Endothelial cell of umbilical vein (primary cell): ENCODE measurements around the gene CD37. TPM values are rescaled to one million over a fixed set of nuclear protein-coding genes. Genes with fewer than 3 reads are reported as not detected.

Experiments
- BruUV-seq: library from RNA; stranded (reverse); fragments of 400-500 nt; replicated peaks from 2 replicates; lab custom pipeline; 2021; lab: Mats Ljungman, UMichigan
- CTCF ChIA-PET: fragments of 300-600, 350-600 bp; sonication (Branson Sonifier 250); formaldehyde crosslinking; loops from one replicate; lab custom pipeline; 2021; ENCODE audit warnings: antibody characterized with exemption, inconsistent platforms; lab: Charles Lee
- POLR2A ChIA-PET: fragments of 300-600, 350-600 bp; sonication (Branson Sonifier 250); formaldehyde crosslinking; loops from one replicate; lab custom pipeline; 2021; ENCODE audit warnings: antibody characterized with exemption, inconsistent platforms; lab: Charles Lee
- DNase-seq: peaks from one replicate; pipeline ENCODE4 v3.0.0-alpha.2; 2011; ENCODE audit warnings: low read depth, low spot score
- FAIRE-seq: peaks from 2 replicates; lab custom pipeline; 2011; peaks lifted over from hg19 to GRCh38; lab: Jason Lieb, UNC
- H2AFZ ChIP-seq: 2 replicates; pipeline ENCODE4 v1.6.0; 2012; ENCODE audit warnings: low read depth, low read length, control low read depth, inconsistent platforms
- H3K27ac ChIP-seq: 2 replicates; pipeline ENCODE4 v1.5.1; 2011; ENCODE audit warnings: low read depth, mild to moderate bottlenecking, control low read depth, low read length, moderate library complexity; ENCODE audit not compliant: insufficient read depth
- H3K27me3 ChIP-seq, 2 experiments: 2 replicates each; pipeline versions ENCODE4 v1.6.0 to v1.6.1; 2011; ENCODE audit warnings: low read length in 2 of 2, mixed read lengths in 1 of 2; ENCODE audit not compliant: control insufficient read depth in 2 of 2, insufficient read depth in 2 of 2
- H3K36me3 ChIP-seq, 2 experiments: 2 replicates in 1 of 2; 3 replicates in 1 of 2; pipeline ENCODE4 v1.5.1; 2011; ENCODE audit warnings: low read length in 2 of 2, mild to moderate bottlenecking in 1 of 2, moderate library complexity in 1 of 2; ENCODE audit not compliant: control insufficient read depth in 2 of 2, insufficient read depth in 2 of 2; ENCODE audit errors: extremely low read depth in 1 of 2
- H3K4me1 ChIP-seq: 3 replicates; pipeline ENCODE4 v1.5.1; 2011; ENCODE audit warnings: mild to moderate bottlenecking, low read length; ENCODE audit not compliant: control insufficient read depth, insufficient read depth; ENCODE audit errors: extremely low read depth
- H3K4me2 ChIP-seq: 2 replicates; pipeline ENCODE4 v1.6.1; 2011; ENCODE audit warnings: low read length, control low read depth, mixed read lengths; ENCODE audit not compliant: insufficient read depth
- H3K4me3 ChIP-seq, 3 experiments: fragments of 200-600 bp in 1 of 3; sonication (generic), shearing (Covaris generic) in 1 of 3; replicated peaks in 1 of 3; 2 replicates each; pipeline ENCODE4 v1.5.1; 2011 to 2016; ENCODE audit warnings: control low read depth in 3 of 3, low read length in 3 of 3, mild to moderate bottlenecking in 2 of 3, inconsistent platforms in 1 of 3, low read depth in 1 of 3, moderate library complexity in 1 of 3; ENCODE audit not compliant: insufficient read depth in 1 of 3
- H3K79me2 ChIP-seq: 2 replicates; pipeline ENCODE4 v1.6.0; 2012; ENCODE audit warnings: low read length, inconsistent platforms; ENCODE audit not compliant: control insufficient read depth, insufficient read depth
- H3K9ac ChIP-seq: replicated peaks from 2 replicates; pipeline ENCODE3; 2011; ENCODE audit warnings: low read length, control low read depth; ENCODE audit not compliant: insufficient read depth; ENCODE audit errors: extremely low read depth
- H3K9me1 ChIP-seq: replicated peaks from 3 replicates; pipeline ENCODE4 v1.6.0; 2011; ENCODE audit warnings: mild to moderate bottlenecking, low read length; ENCODE audit not compliant: control insufficient read depth, insufficient read depth; ENCODE audit errors: extremely low read depth
- H3K9me3 ChIP-seq: replicated peaks from 2 replicates; pipeline ENCODE4 v1.5.1; 2012; ENCODE audit warnings: low read length, inconsistent platforms; ENCODE audit not compliant: control insufficient read depth, insufficient read depth
- H4K20me1 ChIP-seq: replicated peaks from 2 replicates; pipeline ENCODE3; 2011; ENCODE audit warnings: mild to moderate bottlenecking, low read length; ENCODE audit not compliant: control insufficient read depth, insufficient read depth; ENCODE audit errors: extremely low read depth
- EZH2 ChIP-seq: IDR thresholded peaks from 2 replicates; pipeline ENCODE4 v1.6.1; 2012; ENCODE audit warnings: borderline replicate concordance, low read depth, mild to moderate bottlenecking, moderate library complexity, low read length, inconsistent platforms; ENCODE audit not compliant: severe bottlenecking
- FOS ChIP-seq: IDR thresholded peaks from 2 replicates; pipeline ENCODE4 v1.6.1; 2011; ENCODE audit warnings: mild to moderate bottlenecking, low read length, moderate library complexity, borderline replicate concordance; ENCODE audit not compliant: insufficient read depth
- GATA2 ChIP-seq: IDR thresholded peaks from 2 replicates; pipeline ENCODE4 v1.7.0; 2011; ENCODE audit warnings: low read depth, mild to moderate bottlenecking, moderate library complexity, mixed read lengths, low read length; ENCODE audit not compliant: insufficient read length, insufficient read depth
- JUN ChIP-seq: IDR thresholded peaks from 2 replicates; pipeline ENCODE4 v1.6.1; 2011; ENCODE audit warnings: borderline replicate concordance, low read depth; ENCODE audit not compliant: insufficient read length, insufficient read depth
- MYC ChIP-seq: IDR thresholded peaks from one replicate; pipeline ENCODE4 v1.6.1; 2011; ENCODE audit warnings: mild to moderate bottlenecking, low read depth, low read length
- POLR2A ChIP-seq: IDR thresholded peaks from 2 replicates; pipeline ENCODE4 v1.6.1; 2012; ENCODE audit warnings: low read depth, mild to moderate bottlenecking, control low read depth, low read length
- POLR2AphosphoS5 ChIP-seq: IDR thresholded peaks from 2 replicates; pipeline ENCODE4 v1.6.1; 2012; ENCODE audit warnings: low read depth, mild to moderate bottlenecking, control low read depth, low read length, moderate library complexity; ENCODE audit not compliant: insufficient read depth
- dilution Hi-C: fragments of 300-500 bp; cut with MboI; formaldehyde crosslinking; loops from one replicate; pipeline ENCODE4 v1.15.0; 2019; ENCODE audit warnings: low sequenced_read_pairs; ENCODE audit not compliant: extremely low pct_ligation_motif_present
- intact Hi-C: fragments of 100-400 bp; cut with micrococcal nuclease; formaldehyde crosslinking; loops from one replicate; pipeline ENCODE4 v1.10.0; 2022
- polyA plus RNA-seq, 4 experiments: library from polyadenylated mRNA; depleted of rRNA in 3 of 4; stranded (reverse) in 3 of 4; unstranded in 1 of 4; fragments of >200 nt; gene quantifications; 2 replicates each; pipeline versions ENCODE4 v1.2.1 to v1.2.3, GENCODE V29; 2011 to 2012; ENCODE audit warnings: missing spikeins in 1 of 4
- total RNA-seq: library from RNA; stranded (reverse); gene quantifications from 2 replicates; pipeline ENCODE4 v1.2.3, GENCODE V29; 2021
- TF ChIP-seq, protein P1 (sequence below): IDR thresholded peaks from 2 replicates; pipeline ENCODE4 v1.6.1; 2011; ENCODE audit not compliant: insufficient read depth, insufficient read length
- TF ChIP-seq, protein P2 (sequence below), 2 donors: IDR thresholded peaks; 1 replicate in 1 of 2; 2 replicates in 1 of 2; pipeline ENCODE4 v1.5.1; 2011; ENCODE audit warnings: low read length in 2 of 2, mild to moderate bottlenecking in 2 of 2, moderate library complexity in 2 of 2, control low read depth in 1 of 2, inconsistent platforms in 1 of 2, low read depth in 1 of 2; ENCODE audit not compliant: insufficient read depth in 1 of 2; ENCODE audit errors: extremely low read depth in 1 of 2

Gene CD37
- total and polyA plus RNA-seq, 2 donors (not counting 3 experiments of a cell fraction or from before 2014, with no cell fraction given), result not detected

DNA sequence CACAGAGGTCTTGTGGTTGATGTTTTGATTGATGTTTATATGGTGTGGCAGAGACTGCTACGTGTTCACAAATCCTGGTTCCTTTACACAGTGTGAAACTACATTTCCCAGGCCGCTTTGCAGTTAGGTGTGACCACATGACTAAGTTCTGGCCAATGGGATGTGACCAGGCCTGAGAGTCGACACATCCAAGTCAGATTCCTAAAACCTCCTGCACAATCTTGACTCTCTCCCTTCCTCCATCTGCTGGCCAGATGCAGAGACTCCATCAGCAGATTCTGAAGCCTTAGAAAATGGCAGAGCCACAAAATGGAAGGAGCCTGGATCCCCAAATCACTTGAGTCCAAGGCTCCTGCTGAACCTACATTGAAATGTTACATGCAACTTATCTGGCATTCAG, 12.6 kb downstream of the CD37 start:
- H3K27ac ChIP-seq, result no peak overlapping the region
- no TSS peak for BruUV-seq
- no peak overlapping the region for H3K9ac ChIP-seq
- H3K4me1 ChIP-seq, result no peaks in the 10 kb centered on the region
- H3K9me1 ChIP-seq, result no peaks in the 10 kb centered on the region
- no peak overlapping the region for H3K4me3 ChIP-seq
- H4K20me1 ChIP-seq, result no peaks in the 10 kb centered on the region
- intact Hi-C loops (no loop called here), dilution Hi-C loops (no loop called here)
- FAIRE-seq, result peak; percentile 73
- ChIA-PET CTCF (no interaction called here), POLR2A (no interaction called here)
- no peaks in the 10 kb centered on the region for H3K79me2 ChIP-seq
- H3K9me3 ChIP-seq, result no peaks in the 10 kb centered on the region
- TF ChIP-seq, protein P1, sequence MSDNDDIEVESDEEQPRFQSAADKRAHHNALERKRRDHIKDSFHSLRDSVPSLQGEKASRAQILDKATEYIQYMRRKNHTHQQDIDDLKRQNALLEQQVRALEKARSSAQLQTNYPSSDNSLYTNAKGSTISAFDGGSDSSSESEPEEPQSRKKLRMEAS, result no peak
- TF ChIP-seq EZH2 (no peak), GATA2 (no peak), POLR2AphosphoS5 (no peak), POLR2A (no peak), JUN (no peak), FOS (no peak), MYC (no peak)
- TF ChIP-seq, protein P2, sequence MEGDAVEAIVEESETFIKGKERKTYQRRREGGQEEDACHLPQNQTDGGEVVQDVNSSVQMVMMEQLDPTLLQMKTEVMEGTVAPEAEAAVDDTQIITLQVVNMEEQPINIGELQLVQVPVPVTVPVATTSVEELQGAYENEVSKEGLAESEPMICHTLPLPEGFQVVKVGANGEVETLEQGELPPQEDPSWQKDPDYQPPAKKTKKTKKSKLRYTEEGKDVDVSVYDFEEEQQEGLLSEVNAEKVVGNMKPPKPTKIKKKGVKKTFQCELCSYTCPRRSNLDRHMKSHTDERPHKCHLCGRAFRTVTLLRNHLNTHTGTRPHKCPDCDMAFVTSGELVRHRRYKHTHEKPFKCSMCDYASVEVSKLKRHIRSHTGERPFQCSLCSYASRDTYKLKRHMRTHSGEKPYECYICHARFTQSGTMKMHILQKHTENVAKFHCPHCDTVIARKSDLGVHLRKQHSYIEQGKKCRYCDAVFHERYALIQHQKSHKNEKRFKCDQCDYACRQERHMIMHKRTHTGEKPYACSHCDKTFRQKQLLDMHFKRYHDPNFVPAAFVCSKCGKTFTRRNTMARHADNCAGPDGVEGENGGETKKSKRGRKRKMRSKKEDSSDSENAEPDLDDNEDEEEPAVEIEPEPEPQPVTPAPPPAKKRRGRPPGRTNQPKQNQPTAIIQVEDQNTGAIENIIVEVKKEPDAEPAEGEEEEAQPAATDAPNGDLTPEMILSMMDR (IDR thresholded peaks at IDR 0.05; ENCODE audit: extremely low read depth in 1 of 2, insufficient read depth in 1 of 2, low read depth in 1 of 2, low read length in 2 of 2), result no peak
- no peaks in the 10 kb centered on the region for H3K27me3 ChIP-seq
- H3K4me2 ChIP-seq, result no peak overlapping the region
- DNase-seq, result peak; percentile 43
- H2AFZ ChIP-seq, result no peak overlapping the region
- H3K36me3 ChIP-seq, result peaks cover 36 to 66% of the 10 kb centered on the region in 2 experiments
